Cardiac muscle cell (in vitro differentiated cells and primary cell): ENCODE measurements around the gene C1orf21. TPM values are rescaled to one million over a fixed set of nuclear protein-coding genes. Genes with fewer than 3 reads are reported as not detected.

ENCODE experiments used
- DNase-seq, 2 donors: peaks; one replicate each; pipeline versions ENCODE4 v3.0.0 to v3.0.0-alpha.2; 2010 to 2017; ENCODE audit warnings: low read depth in 1 of 2, low spot score in 1 of 2
- H3K27ac ChIP-seq: fragments of 200-600 bp; sonication (generic); 2 replicates; pipeline ENCODE4 v1.5.1; 2016
- H3K27me3 ChIP-seq: fragments of 200-600 bp; sonication (generic); 2 replicates; pipeline ENCODE4 v1.6.0; 2016; ENCODE audit warnings: control low read depth
- H3K36me3 ChIP-seq: fragments of 200-600 bp; sonication (generic); 2 replicates; pipeline ENCODE4 v1.5.1; 2016; ENCODE audit warnings: control low read depth
- H3K4me1 ChIP-seq: fragments of 200-600 bp; sonication (generic); 2 replicates; pipeline ENCODE4 v1.8.1; 2017; ENCODE audit warnings: low read depth, mild to moderate bottlenecking, mixed run types
- H3K4me3 ChIP-seq: fragments of 200-600 bp; sonication (generic); 2 replicates; pipeline ENCODE4 v1.5.1; 2016; ENCODE audit warnings: mild to moderate bottlenecking
- H3K9me3 ChIP-seq: fragments of 200-600 bp; sonication (generic); 2 replicates; pipeline ENCODE4 v1.5.1; 2017; ENCODE audit warnings: low read depth, mild to moderate bottlenecking, control low read depth
- CTCF ChIP-seq: IDR thresholded peaks from 2 replicates; pipeline ENCODE4 v1.5.1; 2012; ENCODE audit warnings: low read depth, mild to moderate bottlenecking, low read length
- polyA plus RNA-seq: library from polyadenylated mRNA; unstranded; fragments of >200 nt; fragmentation: Nextera tagmentation; extraction: Ambion mirVana; gene quantifications from 2 replicates; pipeline ENCODE4 v1.2.1, GENCODE V29; 2016
- total RNA-seq: library from RNA; depleted of rRNA; stranded (reverse); fragments of >200 nt; gene quantifications from 2 replicates; pipeline ENCODE4 v1.2.3, GENCODE V29; 2016

Gene C1orf21
- total and polyA plus RNA-seq, 2 experiments from 2014 or later, result 10.9 to 26.8 TPM

- TF ChIP-seq CTCF, result no peak
- H3K36me3 ChIP-seq, result no peaks in the 10 kb centered on the region
- no peak overlapping the region for H3K27ac ChIP-seq
- H3K4me1 ChIP-seq, result no peaks in the 10 kb centered on the region
- no peaks in the 10 kb centered on the region for H3K27me3 ChIP-seq
- no peaks in the 10 kb centered on the region for H3K9me3 ChIP-seq
- no peak for DNase-seq
- H3K4me3 ChIP-seq, result no peak overlapping the region
Measured at GRCh38 chr1:184574588-184574987, 187.8 kb downstream of the C1orf21 start.

GRCh38 chr1:184576822-184577221, 190.0 kb downstream of the C1orf21 start:
- no peak overlapping the region for H3K27ac ChIP-seq
- H3K9me3 ChIP-seq, result no peaks in the 10 kb centered on the region
- no peak overlapping the region for H3K4me3 ChIP-seq
- TF ChIP-seq CTCF, result no peak
- H3K27me3 ChIP-seq, result no peaks in the 10 kb centered on the region
- H3K4me1 ChIP-seq, result no peaks in the 10 kb centered on the region
- DNase-seq, result no peak
- no peaks in the 10 kb centered on the region for H3K36me3 ChIP-seq

GRCh38 chr1:184577319-184577718, 190.5 kb downstream of the C1orf21 start:
- H3K4me1 ChIP-seq, result no peaks in the 10 kb centered on the region
- no peak overlapping the region for H3K4me3 ChIP-seq
- H3K9me3 ChIP-seq, result no peaks in the 10 kb centered on the region
- H3K36me3 ChIP-seq, result no peaks in the 10 kb centered on the region
- no peak overlapping the region for H3K27ac ChIP-seq
- no peaks in the 10 kb centered on the region for H3K27me3 ChIP-seq
- TF ChIP-seq CTCF, result no peak
- DNase-seq, result no peak

DNA sequence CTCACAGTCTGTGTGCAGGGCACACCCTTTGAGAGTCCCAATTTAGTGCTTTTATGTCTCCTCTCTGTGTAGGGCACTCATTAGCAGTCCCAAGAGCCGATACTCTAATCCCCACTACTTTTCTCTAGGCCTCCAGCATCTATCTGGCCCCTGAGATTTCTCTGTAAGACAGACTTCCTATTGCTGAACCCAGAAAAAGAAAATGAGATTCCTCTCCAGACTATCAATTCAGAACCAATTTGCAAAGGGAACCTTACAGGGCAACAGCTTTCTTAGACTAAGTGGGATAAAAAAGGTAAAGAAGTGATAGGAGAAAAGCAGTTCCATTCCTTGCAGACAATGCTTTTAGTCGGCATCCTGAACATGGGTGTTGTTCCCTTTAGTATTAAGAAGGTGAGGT, 195.6 kb downstream of the C1orf21 start:
- H3K27me3 ChIP-seq, result no peaks in the 10 kb centered on the region
- no peaks in the 10 kb centered on the region for H3K9me3 ChIP-seq
- TF ChIP-seq CTCF, result no peak
- H3K4me1 ChIP-seq, result peaks cover 10% of the 10 kb centered on the region
- peak overlapping the region; percentile 2 for H3K27ac ChIP-seq
- no peak overlapping the region for H3K4me3 ChIP-seq
- no peak for DNase-seq
- H3K36me3 ChIP-seq, result no peaks in the 10 kb centered on the region

DNA sequence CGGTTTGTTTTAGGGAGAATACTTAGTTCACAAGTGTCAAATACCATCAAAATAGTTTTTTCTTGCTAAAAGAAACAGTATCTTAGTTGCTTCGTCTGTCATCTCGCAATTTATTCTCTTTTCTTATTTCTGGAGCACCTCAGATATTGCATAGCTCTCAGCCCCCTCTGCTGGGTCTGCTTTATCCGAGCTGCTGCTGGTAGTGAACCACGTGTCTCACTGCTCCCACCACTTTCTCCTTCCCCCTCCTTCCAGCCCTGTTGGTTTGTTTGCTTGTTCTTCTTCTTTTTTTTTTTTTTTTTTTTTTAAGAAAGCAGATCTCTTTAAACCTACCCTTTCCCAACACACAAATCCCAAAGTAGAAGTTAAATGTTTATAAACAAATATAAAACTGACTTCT, 197.0 kb downstream of the C1orf21 start:
- H3K4me1 ChIP-seq, result peaks cover 10% of the 10 kb centered on the region
- H3K9me3 ChIP-seq, result no peaks in the 10 kb centered on the region
- no peak overlapping the region for H3K4me3 ChIP-seq
- no peaks in the 10 kb centered on the region for H3K27me3 ChIP-seq
- TF ChIP-seq CTCF, result no peak
- no peaks in the 10 kb centered on the region for H3K36me3 ChIP-seq
- DNase-seq, result peak; percentile 17 to 41
- H3K27ac ChIP-seq, result peak overlapping the region; percentile 13

DNA sequence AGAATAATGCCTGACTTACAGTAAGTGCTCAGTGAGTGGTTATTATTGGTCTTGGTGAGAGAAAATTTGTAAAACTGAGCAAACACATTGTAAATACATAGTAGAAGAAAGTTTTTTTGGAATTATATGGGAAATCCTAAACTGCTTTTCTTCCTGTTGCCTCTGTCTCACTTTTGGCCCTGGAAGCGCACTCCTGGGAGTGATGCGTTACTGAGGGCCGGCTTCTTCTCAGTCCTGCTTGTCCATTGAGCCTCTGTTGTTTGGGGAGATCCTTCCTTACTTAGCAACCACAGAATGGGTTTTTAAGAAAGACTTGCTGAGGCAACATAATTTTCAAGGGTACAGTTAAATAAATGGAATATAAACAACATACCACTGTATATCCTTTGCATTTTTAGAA, 201.9 kb downstream of the C1orf21 start:
- Histone ChIP-seq H3K4me1 (peaks cover 11% of the 10 kb centered on the region), H3K4me3 (no peak overlapping the region), H3K36me3 (no peaks in the 10 kb centered on the region), H3K27ac (no peak overlapping the region), H3K27me3 (no peaks in the 10 kb centered on the region), H3K9me3 (no peaks in the 10 kb centered on the region)
- no peak for TF ChIP-seq CTCF
- DNase-seq, result no peak
